ENCODE results near the gene CLDND2.
"Not testable (repeated sequence)": the region's sequence is repeated elsewhere in the genome, so short reads cannot be mapped to it uniquely, and the experiment has no call there.

The CLDND2 gene

DNA sequence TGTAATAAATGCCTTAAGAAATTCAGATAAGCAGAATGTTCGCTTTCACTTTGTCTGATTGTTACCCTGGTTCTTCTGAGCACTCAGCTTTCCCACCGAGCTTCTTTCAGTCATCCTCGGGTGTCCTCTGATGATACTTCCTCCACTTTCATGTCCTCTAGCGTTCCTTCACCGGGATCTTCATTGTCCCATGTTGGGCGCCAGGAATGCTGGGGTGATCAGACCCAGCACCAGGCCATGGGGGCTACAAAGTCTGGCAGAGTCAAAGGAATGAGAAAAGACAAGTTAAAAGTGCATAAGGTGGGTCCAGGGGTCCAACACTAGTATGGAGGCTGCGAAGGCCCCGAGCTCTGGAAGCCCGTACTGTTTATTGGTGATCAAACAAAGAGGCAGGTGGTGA, 33.3 kb upstream of the CLDND2 start:
- TF ChIP-seq CTCF (IDR thresholded peaks at IDR 0.05; ENCODE audit: low read depth, low read length), result no peak
- no peak for DNase-seq (ENCODE audit: extremely low read depth, low read depth)

GRCh38 chr19:51399936-51400335, 31.1 kb upstream of the CLDND2 start:
- DNase-seq (ENCODE audit: extremely low read depth, low read depth), result not testable (repeated sequence)

- TF ChIP-seq CTCF (IDR thresholded peaks at IDR 0.05; ENCODE audit: low read depth, low read length), result no peak
- DNase-seq (ENCODE audit: extremely low read depth, low read depth), result no peak
These were observed 30.4 kb upstream of the CLDND2 start for GRCh38 chr19:51399231-51399630.

GRCh38 chr19:51398096-51398704, 29.4 kb upstream of the CLDND2 start:
- TF ChIP-seq CTCF (IDR thresholded peaks at IDR 0.05; ENCODE audit: low read depth, low read length), result peak; percentile 63
- DNase-seq (ENCODE audit: extremely low read depth, low read depth), result no peak

GRCh38 chr19:51397453-51397852, 28.6 kb upstream of the CLDND2 start:
- not testable (repeated sequence) for DNase-seq (ENCODE audit: extremely low read depth, low read depth)

DNA sequence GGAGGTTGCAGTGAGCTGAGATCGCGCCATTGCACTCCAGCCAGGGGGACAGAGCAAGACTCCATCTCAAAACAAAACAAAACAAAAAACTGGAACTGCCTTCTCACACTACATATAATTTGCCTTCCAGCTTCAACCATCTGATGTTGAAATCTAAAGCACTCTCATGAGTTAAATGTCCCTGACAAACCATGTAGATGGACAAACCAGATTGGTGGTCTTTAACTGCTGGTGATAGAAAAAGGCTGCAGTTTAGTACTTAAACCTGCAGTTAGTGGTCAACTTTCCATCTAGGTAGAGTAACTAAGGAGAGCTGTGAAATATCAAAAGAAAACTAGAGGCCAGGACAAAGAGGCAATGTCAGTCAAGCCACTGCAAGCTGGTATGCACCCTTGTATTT, 27.4 kb upstream of the CLDND2 start:
- no peak for DNase-seq (ENCODE audit: extremely low read depth, low read depth)
- no peak for TF ChIP-seq CTCF (IDR thresholded peaks at IDR 0.05; ENCODE audit: low read depth, low read length)

- peak; percentile 97 for DNase-seq (ENCODE audit: extremely low read depth, low read depth)
- no peak; the same call in 1 of the 2 replicates for TF ChIP-seq CTCF (IDR thresholded peaks at IDR 0.05; ENCODE audit: low read depth, low read length)
These were observed 25.4 kb upstream of the CLDND2 start for GRCh38 chr19:51394050-51394836.

GRCh38 chr19:51392701-51393100, 23.9 kb upstream of the CLDND2 start:
- no peak for DNase-seq (ENCODE audit: extremely low read depth, low read depth)
- no peak for TF ChIP-seq CTCF (IDR thresholded peaks at IDR 0.05; ENCODE audit: low read depth, low read length)
